HG03460 (cell line): ENCODE results near the gene APBA2.

ENCODE experiments used
- ATAC-seq: cut with Tn5 transposase; IDR thresholded peaks from one replicate; pipeline ENCODE4 v1.9.1; 2021; ENCODE audit not compliant: unreplicated experiment

APBA2 gene

DNA sequence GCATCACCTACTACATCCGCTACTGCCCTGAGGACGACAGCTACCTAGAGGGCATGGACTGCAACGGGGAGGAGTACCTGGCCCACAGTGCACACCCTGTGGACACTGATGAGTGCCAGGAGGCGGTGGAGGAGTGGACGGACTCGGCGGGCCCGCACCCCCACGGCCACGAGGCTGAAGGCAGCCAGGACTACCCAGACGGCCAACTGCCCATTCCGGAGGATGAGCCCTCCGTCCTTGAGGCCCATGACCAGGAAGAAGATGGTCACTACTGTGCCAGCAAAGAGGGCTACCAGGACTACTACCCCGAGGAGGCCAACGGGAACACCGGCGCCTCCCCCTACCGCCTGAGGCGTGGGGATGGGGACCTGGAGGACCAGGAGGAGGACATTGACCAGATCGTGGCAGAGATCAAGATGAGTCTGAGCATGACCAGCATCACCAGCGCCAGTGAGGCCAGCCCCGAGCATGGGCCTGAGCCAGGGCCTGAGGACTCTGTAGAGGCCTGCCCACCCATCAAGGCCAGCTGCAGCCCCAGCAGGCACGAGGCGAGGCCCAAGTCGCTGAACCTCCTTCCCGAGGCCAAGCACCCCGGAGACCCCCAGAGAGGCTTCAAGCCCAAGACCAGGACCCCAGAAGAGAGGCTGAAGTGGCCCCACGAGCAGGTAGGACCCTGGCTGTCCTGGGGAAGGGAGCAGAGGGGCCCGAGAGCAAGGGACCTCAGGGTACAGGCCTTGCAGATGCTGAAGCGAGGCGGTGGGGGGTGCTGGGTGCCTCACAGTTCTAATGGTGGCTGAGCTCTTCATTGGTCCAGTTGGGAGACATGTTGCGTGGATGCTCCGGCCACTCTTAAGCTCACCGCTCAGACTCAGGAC, 168.6 kb downstream of the APBA2 start:
- ATAC-seq: no peak

DNA sequence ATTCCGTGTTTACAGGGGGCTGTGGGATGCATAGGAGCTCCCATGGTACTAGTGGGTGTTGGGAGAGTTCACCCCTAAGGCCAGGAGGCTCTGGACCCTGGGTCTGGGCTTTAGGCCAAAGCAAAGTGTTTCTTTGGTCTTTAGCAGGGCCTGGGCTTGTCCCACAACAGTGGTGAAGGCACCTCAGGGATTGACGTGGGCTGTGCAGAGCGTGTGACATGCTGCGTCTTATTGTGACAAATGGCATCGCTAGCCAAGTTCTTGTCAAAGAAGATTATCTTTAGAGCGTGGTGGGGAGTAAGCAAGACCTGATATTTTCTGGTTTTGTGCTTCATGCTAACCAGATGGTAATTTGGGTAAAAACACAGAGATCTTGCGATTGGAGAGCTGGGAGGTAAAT, 170.1 kb downstream of the APBA2 start:
- no peak for ATAC-seq

DNA sequence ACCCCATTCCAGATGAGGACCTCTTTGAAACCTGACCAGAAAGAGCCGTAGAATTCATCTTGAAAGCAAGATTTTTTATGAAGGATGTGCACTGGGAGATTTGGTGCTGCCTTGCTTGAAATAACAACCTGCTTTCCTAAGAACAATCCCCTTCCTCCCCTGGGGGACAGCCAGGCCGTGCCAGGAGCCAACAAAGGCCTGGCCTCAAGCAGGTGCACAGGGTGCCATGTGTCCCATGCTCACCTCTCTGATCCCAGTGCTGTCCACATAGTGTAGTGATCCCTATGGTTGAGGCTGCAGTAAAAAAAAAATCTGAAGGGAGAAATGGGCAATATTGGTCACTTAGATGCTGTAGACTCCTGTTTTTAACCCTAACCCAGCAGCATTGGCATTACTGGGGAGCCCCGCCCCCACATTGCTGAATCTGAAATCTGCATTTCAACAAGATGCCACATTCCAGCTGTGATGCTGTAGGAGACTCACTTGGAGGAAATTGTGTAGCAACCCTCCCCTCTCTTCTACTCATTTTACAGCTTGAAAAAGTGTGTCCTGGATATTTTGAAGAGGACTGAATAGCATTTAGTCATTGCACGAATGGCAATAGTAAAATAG, 171.2 kb downstream of the APBA2 start:
- no peak for ATAC-seq

DNA sequence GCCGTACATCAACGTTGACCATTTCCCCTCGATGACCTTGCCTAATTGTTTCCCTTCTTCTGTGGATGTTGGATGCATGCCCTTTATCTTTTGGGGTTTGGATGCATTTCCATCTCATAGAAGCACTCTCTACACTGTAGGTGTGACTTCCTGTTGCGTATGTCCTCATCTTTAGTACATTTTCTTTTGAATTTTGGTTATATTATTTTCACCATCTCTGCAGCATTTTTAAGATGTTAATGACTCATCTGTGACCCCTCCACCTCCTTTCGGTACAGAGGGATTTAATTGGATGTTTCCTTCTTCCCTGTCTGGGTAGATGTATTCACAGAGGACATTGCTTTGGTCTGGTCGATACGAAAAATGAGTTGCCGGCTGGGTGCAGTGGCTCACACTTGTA, 172.1 kb downstream of the APBA2 start:
- ATAC-seq: no peak

DNA sequence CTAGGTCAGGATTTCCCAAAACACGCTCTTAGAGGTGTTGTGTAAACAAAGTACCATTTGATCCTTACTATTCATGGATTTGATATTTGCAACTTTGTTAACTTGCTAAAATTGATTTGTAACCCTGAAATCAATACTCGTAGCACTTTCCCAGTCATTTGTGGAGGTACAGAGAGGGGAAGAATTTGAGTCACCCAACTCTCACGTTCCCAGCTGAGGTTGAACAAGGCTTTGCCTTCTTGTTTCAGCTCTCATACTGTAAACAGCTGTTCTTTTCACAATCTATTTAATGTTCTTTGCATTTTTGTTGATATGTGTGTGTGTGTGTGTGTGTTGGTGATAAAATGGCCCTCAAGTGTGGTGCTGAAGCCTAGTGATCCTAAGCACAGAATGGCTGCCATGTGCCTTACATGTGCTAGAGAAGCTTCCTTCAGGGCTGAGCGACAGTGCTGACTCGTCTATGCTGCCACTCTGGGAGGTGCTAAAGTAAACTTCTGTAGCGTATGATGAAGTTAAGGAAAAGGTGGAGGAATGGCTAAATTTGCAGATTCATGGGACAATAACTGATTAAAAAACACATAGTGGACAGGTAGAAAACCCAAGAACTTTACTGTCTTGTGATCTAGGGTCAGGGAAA, 173.2 kb downstream of the APBA2 start:
- no peak for ATAC-seq

DNA sequence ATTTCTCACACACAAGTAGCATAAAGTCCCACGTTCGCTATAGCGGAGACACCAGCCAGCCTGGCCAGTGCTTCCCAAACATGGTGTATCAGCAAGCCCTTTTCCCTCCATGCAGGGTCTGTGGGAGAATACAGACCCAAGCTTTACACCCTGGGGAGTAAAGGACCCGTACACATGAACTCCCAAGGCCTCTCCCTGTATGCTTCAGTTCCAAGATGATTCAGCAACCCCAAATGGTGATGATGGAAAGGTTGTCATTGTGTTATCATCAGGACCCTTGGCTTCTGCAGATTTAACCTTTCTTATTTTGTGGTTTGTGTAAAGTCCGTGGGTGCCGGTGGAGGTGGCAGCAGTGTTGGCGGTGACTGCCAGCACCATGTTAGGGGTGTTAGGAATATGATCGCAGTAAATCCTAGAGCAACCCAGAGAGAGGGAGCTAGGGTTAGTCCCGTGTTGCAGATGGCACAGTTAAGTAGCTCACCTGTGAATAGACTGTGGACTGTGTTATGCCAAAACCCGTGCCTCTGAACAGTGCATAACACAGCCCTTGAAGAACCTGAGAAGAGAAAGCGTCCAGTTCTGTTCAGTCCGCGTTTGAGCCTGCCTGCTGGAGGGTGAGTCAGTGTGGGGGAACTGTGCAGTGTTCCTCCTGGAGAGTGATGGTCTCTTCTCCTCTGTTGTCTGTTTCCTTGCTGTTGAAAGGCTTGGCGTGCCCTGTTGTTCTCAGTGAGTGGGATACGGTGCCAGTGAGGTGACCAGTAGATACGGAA, 174.3 kb downstream of the APBA2 start:
- ATAC-seq: no peak

DNA sequence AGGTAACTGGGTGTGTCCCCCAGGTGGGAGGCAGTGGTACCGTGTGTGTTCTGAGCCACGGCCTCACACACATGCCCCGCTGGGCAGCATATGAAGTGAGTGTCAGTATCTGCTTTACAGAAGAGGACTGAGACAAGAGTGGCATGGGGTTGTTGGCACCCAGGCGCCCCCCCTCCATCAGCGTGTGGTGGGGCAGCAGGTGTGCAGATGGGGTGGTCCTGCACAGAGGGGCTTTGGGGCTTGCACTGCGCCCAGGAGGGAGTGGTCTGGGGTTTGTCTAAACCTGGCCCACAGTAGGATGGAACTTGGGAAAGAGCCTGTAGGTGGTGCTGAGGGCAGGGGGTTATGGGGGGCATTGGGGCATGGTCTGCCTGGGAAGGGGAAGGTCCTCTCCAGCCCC, 176.0 kb downstream of the APBA2 start:
- no peak for ATAC-seq

DNA sequence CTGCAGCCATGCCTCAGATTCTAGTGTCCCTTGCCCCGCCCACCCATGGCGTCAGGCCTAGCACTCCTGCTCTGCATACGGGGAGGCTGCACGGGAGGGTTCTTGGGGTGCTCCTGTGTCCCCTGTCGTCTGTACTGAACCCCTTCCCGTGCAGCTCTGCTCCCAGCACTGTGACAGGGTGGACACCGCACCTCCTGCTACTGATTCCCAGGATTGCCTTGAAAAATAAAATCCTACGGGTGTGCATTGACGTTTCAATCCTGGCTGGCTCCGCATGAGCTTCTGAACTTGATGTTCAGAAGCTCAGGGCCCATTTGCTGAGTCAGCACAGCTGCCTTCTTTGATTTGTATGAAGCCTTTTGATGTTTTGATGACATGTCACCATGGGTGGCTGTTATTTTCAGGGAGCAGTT, 176.4 kb downstream of the APBA2 start:
- ATAC-seq: no peak

DNA sequence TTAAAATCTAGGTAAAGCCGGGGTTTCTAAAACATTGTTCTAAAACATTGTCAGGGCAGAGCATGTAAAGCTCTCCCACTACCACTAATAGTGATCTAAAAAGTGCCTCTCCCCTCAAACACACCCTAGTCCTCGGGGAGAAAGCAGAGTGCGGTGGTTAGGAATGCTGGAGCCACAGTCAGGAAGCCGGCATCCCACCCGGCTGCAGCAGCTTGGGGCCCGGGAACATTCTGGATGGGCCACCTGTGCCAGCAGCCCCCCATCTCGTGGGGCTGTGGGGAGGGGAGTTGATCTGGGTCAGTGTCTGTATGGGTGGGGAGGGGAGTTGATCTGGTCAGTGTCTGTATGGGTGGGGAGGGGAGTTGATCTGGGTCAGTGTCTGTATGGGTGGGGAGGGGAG, 176.9 kb downstream of the APBA2 start:
- no peak for ATAC-seq

DNA sequence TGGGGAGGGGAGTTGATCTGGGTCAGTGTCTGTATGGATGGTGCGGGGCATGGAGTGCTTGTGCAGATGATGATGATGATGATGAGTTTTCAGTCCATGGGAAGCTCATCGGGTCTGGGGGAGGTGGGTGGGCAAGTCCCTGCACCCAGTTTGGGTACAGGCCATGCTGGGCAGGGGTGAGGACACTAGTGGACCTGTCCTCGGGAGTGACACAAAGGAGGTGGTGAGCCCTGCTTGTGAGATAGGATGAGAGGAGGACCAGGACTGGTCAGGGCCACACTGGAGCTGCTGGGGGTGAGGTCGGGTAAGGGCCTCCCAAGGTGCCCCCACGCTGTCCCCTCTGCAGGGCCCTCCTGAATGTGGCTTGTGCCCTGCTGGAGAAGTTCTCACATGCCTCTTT, 177.9 kb downstream of the APBA2 start:
- ATAC-seq: no peak

DNA sequence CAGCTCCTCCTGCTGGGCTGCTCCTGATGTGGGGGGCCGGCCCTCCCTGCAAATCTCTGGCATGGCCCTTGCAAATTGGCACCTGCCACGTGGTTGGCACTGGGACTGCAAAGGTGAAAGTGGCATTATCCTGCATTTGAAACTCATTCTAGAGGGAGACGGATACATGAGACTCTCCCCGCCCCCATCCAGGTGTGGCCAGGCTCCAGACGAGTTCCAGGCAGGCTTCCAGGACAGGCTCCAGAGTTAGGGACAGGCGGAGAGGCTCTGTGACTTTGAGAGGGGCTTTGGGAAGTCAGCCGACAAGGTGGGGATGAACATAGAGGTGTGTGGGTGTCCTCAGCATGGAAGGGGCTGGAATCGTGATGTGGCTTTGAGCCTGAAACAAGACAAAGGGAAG, 178.5 kb downstream of the APBA2 start:
- ATAC-seq: no peak

DNA sequence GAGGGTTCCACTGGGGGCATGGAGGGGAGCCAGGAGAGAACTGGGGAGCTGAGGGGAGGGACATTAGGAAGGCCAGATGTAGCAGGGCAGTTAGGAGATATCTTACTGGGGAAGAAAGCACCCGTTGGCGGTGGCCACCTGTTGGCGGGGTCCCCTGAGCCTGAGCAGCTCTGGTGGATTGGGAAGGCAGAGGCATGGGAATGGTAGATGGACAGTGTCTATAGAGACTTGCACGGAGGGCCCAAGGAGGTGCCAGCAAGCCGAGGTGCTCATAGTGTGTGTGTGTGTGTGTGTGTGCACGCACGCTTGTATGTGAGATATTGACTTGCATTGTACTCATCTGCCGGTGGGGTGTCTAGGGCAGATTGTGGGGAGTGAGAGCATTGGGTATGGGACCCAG, 179.0 kb downstream of the APBA2 start:
- no peak for ATAC-seq

DNA sequence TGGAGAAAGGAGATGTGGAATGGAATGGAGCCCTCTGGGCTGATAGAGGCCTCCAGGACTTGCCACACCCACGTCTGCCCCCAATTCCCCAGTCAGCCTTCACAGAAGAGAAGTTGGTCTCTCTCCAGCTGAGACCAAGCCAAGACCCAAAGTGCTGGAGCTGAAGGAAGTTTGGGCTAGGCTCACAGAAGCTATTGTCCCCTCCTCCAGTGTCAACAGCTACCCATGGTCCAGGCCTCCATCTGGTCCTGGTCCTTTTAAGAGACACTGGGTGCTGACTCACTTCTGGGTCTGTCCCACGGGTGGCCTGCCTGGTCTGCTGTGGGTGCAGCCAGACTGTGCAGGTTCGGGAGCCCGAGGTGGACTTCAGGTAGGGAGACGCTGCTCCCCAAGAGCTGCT, 179.8 kb downstream of the APBA2 start:
- no peak for ATAC-seq

DNA sequence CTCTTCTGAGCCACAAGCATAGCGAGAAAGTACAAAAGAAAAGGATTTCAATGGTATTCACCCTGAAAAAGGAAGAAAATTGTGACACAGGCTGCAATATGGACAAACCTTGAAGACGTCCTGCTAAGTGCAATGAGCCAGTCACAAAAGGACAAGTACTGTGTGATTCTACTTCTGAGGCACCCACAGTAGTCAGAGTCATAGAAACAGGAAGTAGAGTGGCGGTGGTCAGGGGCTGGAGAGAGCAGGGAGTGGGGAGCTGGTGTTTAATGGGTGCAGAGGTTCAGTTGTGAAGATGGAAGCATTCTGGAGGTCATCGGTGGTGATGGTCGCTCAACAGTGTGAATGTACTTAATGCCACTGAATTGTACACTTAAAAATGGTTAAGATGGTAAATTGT, 180.5 kb downstream of the APBA2 start:
- no peak for ATAC-seq

DNA sequence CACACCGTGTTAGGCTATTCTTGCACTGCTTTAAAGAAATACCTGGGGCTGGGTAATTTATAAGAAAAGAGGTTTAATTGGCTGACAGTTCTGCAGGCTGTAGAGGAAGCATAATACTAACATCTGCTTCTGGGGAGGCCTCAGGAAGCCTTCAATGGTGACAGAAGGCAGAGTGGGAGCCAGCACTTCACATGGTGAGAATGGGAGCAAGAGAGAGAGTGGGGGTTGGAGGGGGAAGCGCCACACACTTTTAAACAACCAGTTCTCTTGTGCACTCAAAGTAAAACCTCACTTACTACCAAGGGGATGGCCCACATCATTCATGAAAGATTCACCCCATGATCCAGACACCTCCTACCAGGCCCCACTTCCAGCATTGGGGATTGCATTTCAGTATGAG, 181.1 kb downstream of the APBA2 start:
- no peak for ATAC-seq

DNA sequence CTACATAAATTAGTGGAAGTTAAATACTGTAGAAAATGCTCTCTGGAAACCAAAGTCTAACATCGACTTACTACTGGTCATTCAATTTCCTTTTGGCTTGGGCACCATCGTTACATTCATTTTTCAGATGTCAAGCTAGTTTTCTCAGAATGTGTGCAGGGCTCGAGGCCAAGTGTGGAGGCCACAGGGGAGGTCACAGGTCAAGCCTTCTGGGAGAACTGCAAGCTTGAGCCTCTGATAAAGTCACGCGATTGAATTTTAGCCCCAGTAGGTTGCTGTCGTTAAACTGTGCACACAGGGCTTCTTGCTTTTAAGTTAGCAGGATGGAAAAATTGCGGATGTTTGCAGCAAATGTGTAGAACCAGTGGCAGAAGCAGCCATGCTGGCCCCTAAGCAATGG, 182.2 kb downstream of the APBA2 start:
- ATAC-seq: no peak

DNA sequence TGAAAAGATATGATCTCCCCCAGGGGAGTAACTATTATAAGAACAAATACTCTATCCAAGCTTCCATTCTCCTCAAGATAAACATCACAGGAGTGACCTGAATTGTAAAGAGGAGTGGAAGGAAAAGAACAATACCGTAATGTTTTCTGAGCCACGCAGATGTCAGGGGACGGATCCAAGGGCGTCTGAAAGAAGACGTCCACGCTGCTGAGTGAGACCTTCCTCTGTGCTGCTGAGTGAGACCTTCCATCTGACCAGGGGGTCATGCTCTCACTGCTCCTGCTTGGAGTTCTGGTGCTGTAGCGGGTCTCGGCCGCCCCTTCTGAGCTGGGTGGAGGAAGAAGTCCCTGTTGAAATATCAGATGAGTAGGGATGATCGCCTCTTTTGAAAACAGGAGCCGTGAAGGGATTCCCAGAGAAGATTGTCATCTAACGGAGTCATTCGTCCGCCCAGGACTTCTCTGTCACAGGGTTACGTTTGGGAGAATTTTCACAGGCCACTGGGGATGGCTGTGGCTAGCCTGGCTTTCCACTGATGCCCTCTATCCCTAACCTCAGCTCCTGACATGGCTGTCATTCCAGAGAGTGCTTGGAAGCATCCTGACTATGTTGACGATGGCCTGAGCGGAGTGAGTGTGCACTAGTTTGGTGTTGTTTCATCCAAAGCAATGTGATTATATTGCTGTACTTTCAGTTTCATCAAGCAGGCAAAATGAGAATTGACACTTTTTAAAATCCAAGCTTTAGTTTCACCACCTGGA, 184.9 kb downstream of the APBA2 start:
- no peak for ATAC-seq

DNA sequence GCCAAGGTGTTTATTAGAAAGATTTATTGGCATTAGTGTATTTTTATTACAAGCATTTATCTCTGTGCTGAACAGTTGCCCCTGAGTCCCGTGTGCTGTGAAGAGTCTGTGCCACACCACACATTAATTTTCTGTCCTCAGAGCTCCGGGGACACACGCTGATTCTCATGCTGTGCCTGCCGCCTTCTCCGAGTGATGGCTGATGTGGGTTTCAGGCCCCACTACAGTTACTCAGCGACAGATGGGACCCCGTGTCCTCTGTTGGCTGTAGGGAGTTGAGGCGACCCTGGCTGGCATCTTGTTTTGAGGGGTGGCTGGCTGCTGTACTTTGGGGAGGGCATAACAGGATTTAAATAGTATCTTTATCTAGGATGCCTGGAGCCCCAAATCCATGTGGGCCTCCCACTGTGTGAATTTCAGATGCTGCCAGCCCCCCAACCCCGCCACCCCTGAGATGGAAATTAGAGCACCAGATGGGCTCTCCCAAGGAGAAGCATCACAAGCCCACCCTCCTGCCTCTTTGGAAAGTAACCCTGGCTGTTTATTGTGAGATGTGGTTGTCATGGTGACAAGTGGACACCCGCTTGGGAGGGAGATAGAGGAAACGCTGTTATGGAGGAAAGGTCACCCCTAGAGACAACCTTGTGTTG, 185.6 kb downstream of the APBA2 start:
- ATAC-seq: no peak

DNA sequence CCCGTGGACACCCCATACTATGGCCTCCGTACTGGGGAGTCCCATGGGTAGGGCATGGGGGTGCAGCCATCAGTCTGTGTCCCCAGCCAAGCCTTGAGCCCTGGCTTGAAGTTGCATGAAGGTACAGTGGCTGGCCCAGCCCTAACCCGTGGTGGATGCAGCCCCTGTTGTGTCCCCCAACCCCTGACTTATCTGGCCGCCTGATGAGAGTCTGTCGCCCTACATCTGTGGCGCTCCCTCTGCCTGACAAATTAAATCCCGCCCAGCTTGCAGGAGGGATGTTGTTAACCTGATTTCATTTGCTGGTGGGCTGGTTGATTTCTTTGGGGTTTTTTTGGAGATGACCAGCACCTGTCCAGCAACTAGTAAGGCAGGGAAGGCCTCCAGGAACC, 186.1 kb downstream of the APBA2 start:
- ATAC-seq: no peak

DNA sequence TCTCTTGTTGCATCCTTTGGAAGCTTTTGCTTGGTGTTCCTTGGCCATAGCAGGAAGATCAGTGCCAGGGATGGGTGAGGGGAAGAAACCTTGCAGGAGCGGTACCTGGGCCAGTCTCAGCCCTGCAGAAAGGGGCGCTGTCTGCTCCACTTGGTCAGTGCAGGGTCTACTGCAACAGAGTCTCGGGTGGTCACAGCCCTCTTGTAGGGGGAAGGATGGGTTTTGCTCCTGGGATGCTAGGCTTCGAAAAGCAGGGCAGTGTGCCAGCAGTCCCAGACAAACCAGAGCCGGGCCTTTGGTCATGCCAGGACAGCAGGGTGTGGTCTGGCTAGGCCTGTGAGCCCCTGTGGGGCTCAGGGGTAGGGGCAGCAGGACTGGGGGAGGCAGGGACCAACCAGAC, 186.7 kb downstream of the APBA2 start:
- ATAC-seq: no peak
